Ishikawa (cell line): ENCODE data around the gene RMI2.

Source experiments
- EP300 ChIP-seq: IDR thresholded peaks from 2 replicates; pipeline ENCODE4 v1.6.1; 2012; ENCODE audit warnings: borderline replicate concordance
- NFIC ChIP-seq: IDR thresholded peaks from 2 replicates; pipeline ENCODE4 v1.6.1; 2012
- RAD21 ChIP-seq: IDR thresholded peaks from 2 replicates; pipeline ENCODE4 v1.6.1; 2012; ENCODE audit warnings: low read depth
- TAF1 ChIP-seq: IDR thresholded peaks from 2 replicates; pipeline ENCODE4 v1.6.1; 2012; ENCODE audit warnings: low read depth, mild to moderate bottlenecking
- TCF12 ChIP-seq: IDR thresholded peaks from 2 replicates; pipeline ENCODE4 v1.6.1; 2012; ENCODE audit warnings: low read depth
- YY1 ChIP-seq: IDR thresholded peaks from 2 replicates; pipeline ENCODE4 v1.6.1; 2012; ENCODE audit warnings: low read depth
- TF ChIP-seq, protein P1 (sequence below): IDR thresholded peaks from 2 replicates; pipeline ENCODE4 v1.6.1; 2012
- TF ChIP-seq, protein P2 (sequence below): IDR thresholded peaks from 2 replicates; pipeline ENCODE4 v1.6.1; 2012; ENCODE audit warnings: low read depth, mild to moderate bottlenecking

DNA sequence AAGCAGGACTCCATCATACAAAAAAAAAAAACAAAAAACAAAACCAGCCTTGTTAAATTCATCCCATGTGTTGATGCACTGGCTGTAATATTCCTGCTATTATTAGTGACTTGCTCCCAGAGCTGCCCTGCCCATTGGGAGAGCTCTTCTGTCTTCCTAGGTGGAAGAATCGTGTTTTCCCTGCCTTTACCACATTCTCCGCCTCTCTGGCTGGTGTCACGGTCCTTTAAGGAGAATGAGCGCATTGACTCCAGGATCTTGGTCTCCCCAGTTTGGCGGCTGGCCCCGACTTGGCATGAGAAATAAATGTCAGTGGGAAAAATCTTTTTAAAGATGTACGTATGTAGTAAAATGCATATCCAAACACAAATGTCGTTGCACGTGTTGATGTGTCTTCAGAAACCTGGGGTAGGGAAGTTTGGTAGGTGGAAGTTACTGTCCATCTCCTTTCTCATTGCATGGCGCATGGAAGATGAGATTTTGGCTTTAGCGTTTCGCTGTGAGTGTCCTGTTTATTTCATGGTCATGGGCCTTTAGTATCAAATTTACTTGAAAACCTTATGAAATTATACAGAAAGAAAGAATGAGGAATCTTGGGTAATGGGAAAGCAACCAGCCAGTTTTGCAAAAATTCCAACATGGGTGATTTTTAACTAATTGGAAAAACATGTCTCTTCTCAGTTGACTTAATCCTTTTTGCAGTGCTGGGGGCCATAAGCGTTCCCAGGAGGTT lies 15.5 kb downstream of the RMI2 start:
- TF ChIP-seq TAF1 (no peak), YY1 (no peak), RAD21 (no peak), EP300 (no peak), NFIC (no peak), TCF12 (no peak)
- TF ChIP-seq, protein P1, sequence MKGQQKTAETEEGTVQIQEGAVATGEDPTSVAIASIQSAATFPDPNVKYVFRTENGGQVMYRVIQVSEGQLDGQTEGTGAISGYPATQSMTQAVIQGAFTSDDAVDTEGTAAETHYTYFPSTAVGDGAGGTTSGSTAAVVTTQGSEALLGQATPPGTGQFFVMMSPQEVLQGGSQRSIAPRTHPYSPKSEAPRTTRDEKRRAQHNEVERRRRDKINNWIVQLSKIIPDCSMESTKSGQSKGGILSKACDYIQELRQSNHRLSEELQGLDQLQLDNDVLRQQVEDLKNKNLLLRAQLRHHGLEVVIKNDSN, result no peak
- TF ChIP-seq, protein P2, sequence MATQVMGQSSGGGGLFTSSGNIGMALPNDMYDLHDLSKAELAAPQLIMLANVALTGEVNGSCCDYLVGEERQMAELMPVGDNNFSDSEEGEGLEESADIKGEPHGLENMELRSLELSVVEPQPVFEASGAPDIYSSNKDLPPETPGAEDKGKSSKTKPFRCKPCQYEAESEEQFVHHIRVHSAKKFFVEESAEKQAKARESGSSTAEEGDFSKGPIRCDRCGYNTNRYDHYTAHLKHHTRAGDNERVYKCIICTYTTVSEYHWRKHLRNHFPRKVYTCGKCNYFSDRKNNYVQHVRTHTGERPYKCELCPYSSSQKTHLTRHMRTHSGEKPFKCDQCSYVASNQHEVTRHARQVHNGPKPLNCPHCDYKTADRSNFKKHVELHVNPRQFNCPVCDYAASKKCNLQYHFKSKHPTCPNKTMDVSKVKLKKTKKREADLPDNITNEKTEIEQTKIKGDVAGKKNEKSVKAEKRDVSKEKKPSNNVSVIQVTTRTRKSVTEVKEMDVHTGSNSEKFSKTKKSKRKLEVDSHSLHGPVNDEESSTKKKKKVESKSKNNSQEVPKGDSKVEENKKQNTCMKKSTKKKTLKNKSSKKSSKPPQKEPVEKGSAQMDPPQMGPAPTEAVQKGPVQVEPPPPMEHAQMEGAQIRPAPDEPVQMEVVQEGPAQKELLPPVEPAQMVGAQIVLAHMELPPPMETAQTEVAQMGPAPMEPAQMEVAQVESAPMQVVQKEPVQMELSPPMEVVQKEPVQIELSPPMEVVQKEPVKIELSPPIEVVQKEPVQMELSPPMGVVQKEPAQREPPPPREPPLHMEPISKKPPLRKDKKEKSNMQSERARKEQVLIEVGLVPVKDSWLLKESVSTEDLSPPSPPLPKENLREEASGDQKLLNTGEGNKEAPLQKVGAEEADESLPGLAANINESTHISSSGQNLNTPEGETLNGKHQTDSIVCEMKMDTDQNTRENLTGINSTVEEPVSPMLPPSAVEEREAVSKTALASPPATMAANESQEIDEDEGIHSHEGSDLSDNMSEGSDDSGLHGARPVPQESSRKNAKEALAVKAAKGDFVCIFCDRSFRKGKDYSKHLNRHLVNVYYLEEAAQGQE, result no peak
